VCaP (cell line): ENCODE data around the gene METTL2B.
"Not testable (repeated sequence)": the region's sequence is repeated elsewhere in the genome, so short reads cannot be mapped to it uniquely, and the experiment has no call there.

ENCODE experiments used
- H3K27ac ChIP-seq: fragments of 450-650 bp; 2 replicates; pipeline ENCODE4 v1.5.1; 2017
- CTCF ChIP-seq: fragments of 450-650 bp; conservative IDR thresholded peaks from 2 replicates; pipeline ENCODE4 v1.5.1; 2017; ENCODE audit warnings: mild to moderate bottlenecking, moderate library complexity

Gene METTL2B

GRCh38 chr7:128523932-128524524 lies 47.5 kb downstream of the METTL2B start:
- H3K27ac ChIP-seq = not testable (repeated sequence)

- H3K27ac ChIP-seq = not testable (repeated sequence)
Observed at GRCh38 chr7:128525584-128525983, 49.0 kb downstream of the METTL2B start.

- H3K27ac ChIP-seq = not testable (repeated sequence)
Observed at GRCh38 chr7:128526062-128526466, 49.5 kb downstream of the METTL2B start.

GRCh38 chr7:128529191-128529590 lies 52.6 kb downstream of the METTL2B start:
- H3K27ac ChIP-seq = not testable (repeated sequence)

GRCh38 chr7:128530121-128530854 lies 53.7 kb downstream of the METTL2B start:
- H3K27ac ChIP-seq = peak overlapping the region; percentile 88

GRCh38 chr7:128530855-128531104 lies 54.2 kb downstream of the METTL2B start:
- H3K27ac ChIP-seq = peak overlapping the region; percentile 88
- TF ChIP-seq CTCF = no peak

GRCh38 chr7:128531105-128531954 lies 54.8 kb downstream of the METTL2B start:
- H3K27ac ChIP-seq = peak overlapping the region; percentile 88

GRCh38 chr7:128531955-128532478 lies 55.5 kb downstream of the METTL2B start:
- peak overlapping the region; percentile 88 for H3K27ac ChIP-seq

- peak overlapping the region; percentile 88; the same call in 1 of the 2 replicates for H3K27ac ChIP-seq
Observed at GRCh38 chr7:128532956-128533355, 56.4 kb downstream of the METTL2B start.

- H3K27ac ChIP-seq = not testable (repeated sequence)
- TF ChIP-seq CTCF = peak; percentile 67
Observed at GRCh38 chr7:128537410-128537809, 60.9 kb downstream of the METTL2B start.

GRCh38 chr7:128542530-128542929 lies 66.0 kb downstream of the METTL2B start:
- not testable (repeated sequence) for H3K27ac ChIP-seq

- H3K27ac ChIP-seq = not testable (repeated sequence)
Observed at GRCh38 chr7:128543300-128543699, 66.8 kb downstream of the METTL2B start.

GRCh38 chr7:128546319-128546851 lies 69.8 kb downstream of the METTL2B start:
- H3K27ac ChIP-seq = not testable (repeated sequence)
